Measurements from ENCODE around the gene PHKA2.
A peak's percentile ranks its signal among the peaks of the same experiment; 100 is the strongest.
"Not testable (repeated sequence)": the region's sequence is repeated elsewhere in the genome, so short reads cannot be mapped to it uniquely, and the experiment has no call there.

Gene PHKA2

GRCh38 chrX:18983666-18984380 is at the start of gene PHKA2:
Gene PHKA2 (minus strand): TSS chrX:18984114. CDS start chrX:18983932, 182 bp downstream.
- DNase-seq (ENCODE audit: low read depth in 2 of 2), result peak; percentile 10 to 11

DNA sequence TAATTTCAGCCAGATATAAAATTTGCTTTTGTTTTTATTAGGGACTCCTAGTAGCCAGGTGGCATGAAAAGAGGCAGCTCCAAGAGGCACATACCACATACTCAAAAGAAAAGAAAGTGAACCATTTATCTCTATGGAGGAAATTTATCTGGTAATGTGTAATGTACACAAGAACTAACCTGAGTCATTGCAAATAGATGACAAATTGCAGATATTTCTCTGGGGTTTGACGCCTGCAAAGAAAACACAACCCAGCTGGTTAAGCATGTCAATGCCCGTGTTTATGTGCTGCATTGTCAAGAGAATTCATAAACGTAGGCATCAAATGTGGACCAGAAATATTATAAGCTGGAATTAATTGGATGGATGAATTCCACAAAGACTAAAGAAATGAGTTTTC is 46.9 kb upstream of the PHKA2 start:
- no peak for DNase-seq (ENCODE audit: low read depth in 2 of 2)

DNA sequence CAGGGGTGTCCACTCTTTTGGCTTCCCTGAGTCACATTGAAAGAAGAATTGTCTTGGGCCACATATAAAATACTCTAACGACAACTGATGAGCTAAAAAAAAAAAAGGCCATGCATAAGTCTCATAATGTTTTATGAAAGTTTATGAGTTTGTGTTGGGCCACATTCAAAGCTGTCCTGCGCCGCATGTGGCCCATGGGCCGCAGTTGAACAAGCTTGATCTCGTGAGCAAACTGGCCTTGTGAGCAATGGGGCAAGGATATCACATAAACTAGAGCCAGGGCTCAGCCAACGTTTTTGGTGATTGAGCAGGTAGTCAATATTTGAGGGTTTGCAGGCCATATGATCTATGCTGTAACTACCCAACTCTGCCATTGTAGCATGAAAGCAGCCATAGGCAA is 44.6 kb upstream of the PHKA2 start:
- no peak for DNase-seq (ENCODE audit: low read depth in 2 of 2)

DNA sequence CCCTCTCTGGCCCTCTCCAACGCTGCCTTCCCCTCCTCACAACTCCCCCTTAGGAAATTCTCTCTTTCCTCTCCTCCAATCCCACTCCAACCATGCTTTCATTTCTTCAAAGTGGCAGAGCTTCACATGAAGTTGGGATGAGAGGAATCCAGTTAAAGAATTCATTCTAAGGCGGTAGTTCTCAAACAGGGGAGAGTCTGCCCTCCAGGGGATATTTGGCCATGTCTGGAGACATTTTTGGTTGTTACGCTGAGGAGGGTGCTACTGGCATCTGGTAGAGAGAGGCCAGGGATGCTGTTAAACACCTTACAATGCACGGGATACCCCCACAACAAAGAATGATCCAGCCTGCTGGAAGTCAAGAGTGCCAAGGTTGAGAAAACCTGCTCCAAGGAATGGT is 40.5 kb upstream of the PHKA2 start:
- DNase-seq (ENCODE audit: low read depth in 2 of 2), result no peak

GRCh38 chrX:19019996-19020395 is 36.1 kb upstream of the PHKA2 start:
- no peak for DNase-seq (ENCODE audit: low read depth in 2 of 2)

GRCh38 chrX:19017271-19017670 is 33.4 kb upstream of the PHKA2 start:
- DNase-seq (ENCODE audit: low read depth in 2 of 2), result no peak

GRCh38 chrX:19016614-19017013 is 32.7 kb upstream of the PHKA2 start:
- DNase-seq (ENCODE audit: low read depth in 2 of 2), result not testable (repeated sequence)

- no peak for DNase-seq (ENCODE audit: low read depth in 2 of 2)
Observed at GRCh38 chrX:19007868-19008267, 24.0 kb upstream of the PHKA2 start.

GRCh38 chrX:19007011-19007410 is 23.1 kb upstream of the PHKA2 start:
- DNase-seq (ENCODE audit: low read depth in 2 of 2), result no peak

- no peak for DNase-seq (ENCODE audit: low read depth in 2 of 2)
Observed at GRCh38 chrX:19005909-19006308, 22.0 kb upstream of the PHKA2 start.

GRCh38 chrX:19003756-19004155 is 19.8 kb upstream of the PHKA2 start:
- no peak for DNase-seq (ENCODE audit: low read depth in 2 of 2)

- DNase-seq (ENCODE audit: low read depth in 2 of 2), result no peak
Observed at GRCh38 chrX:18998653-18999052, 14.7 kb upstream of the PHKA2 start.

GRCh38 chrX:18997916-18998315 is 14.0 kb upstream of the PHKA2 start:
- no peak for DNase-seq (ENCODE audit: low read depth in 2 of 2)

- no peak for DNase-seq (ENCODE audit: low read depth in 2 of 2)
Observed at GRCh38 chrX:18996536-18996935, 12.6 kb upstream of the PHKA2 start.

- DNase-seq (ENCODE audit: low read depth in 2 of 2), result no peak
Observed at GRCh38 chrX:18995221-18995620, 11.3 kb upstream of the PHKA2 start.

GRCh38 chrX:18994713-18995112 is 10.8 kb upstream of the PHKA2 start:
- DNase-seq (ENCODE audit: low read depth in 2 of 2), result no peak

DNA sequence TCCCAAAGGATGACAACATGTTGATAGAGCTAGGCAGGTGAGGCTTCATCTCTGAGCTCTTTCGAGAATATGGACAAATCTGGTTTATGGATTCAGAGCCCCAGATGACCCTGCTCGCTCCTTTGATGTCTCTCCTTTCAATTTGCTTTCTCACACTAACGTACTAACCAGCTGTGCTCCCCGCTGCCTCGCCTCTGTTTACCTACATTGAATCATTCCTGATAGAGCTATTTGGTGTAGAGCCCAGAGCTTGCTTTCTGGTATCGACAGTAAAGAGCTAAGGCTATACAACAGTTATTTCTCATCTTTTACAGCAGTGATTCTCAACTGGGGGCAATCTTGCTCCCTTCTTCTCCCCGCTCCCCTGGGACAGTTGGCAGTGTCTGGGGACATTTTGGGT is 8.9 kb upstream of the PHKA2 start:
- DNase-seq (ENCODE audit: low read depth in 2 of 2), result no peak

- no peak for DNase-seq (ENCODE audit: low read depth in 2 of 2)
Observed at GRCh38 chrX:18985186-18985435, 1.2 kb upstream of the PHKA2 start.

GRCh38 chrX:18984381-18985185 is 669 bp upstream of the PHKA2 start:
- peak; percentile 70 to 72 for DNase-seq (ENCODE audit: low read depth in 2 of 2)

- no peak for DNase-seq (ENCODE audit: low read depth in 2 of 2)
Observed at GRCh38 chrX:18981124-18981807, 2.6 kb downstream of the PHKA2 start.

- DNase-seq (ENCODE audit: low read depth in 2 of 2), result not testable (repeated sequence)
Observed at GRCh38 chrX:18980262-18980661, 3.7 kb downstream of the PHKA2 start.

GRCh38 chrX:18974993-18975392 is 8.9 kb downstream of the PHKA2 start:
- DNase-seq (ENCODE audit: low read depth in 2 of 2), result no peak

Measured in activated CD8-positive, alpha-beta memory T cell treated with anti-CD3 and anti-CD28 coated beads for 4 hours (primary cell).